ENCODE measurements around the gene MAN1C1. TPM values are rescaled to one million over a fixed set of nuclear protein-coding genes. Genes with fewer than 3 reads are reported as not detected.
A peak's percentile ranks its signal among the peaks of the same experiment; 100 is the strongest.

Gene MAN1C1
- total and polyA plus RNA-seq, 4 donors, result 4.6 to 14.7 (median 13.1) TPM

- DNase-seq (peak; percentile 64 to 72 (median 67)), ATAC-seq (ENCODE audit: insufficient read depth, low FRiP score) (no peak)
- Histone ChIP-seq H3K4me3 (no peak overlapping the region), H3K27ac (ENCODE audit: low read depth in 1 of 2, low read length in 1 of 2) (no peak overlapping the region), H3K9ac (ENCODE audit: insufficient read depth in 1 of 2, low read length in 2 of 2) (no peak overlapping the region), H3K4me1 (ENCODE audit: control insufficient read depth in 5 of 5, insufficient read depth in 5 of 5, low read length in 5 of 5) (peaks cover 0 to 44% (median 6%) of the 10 kb centered on the region in 5 donors), H3K27me3 (ENCODE audit: control insufficient read depth in 3 of 3, insufficient read depth in 3 of 3, low read length in 2 of 3) (no peaks in the 10 kb centered on the region), H3K9me3 (ENCODE audit: control insufficient read depth in 4 of 4, insufficient read depth in 3 of 4, low read length in 3 of 4) (no peaks in the 10 kb centered on the region), H3K36me3 (ENCODE audit: control insufficient read depth in 4 of 4, insufficient read depth in 4 of 4, low read length in 4 of 4) (no peaks in the 10 kb centered on the region)
- 50 to 60% methylated on average over 6 of the region's 6 CpGs for WGBS, 2 donors
- no peak for TF ChIP-seq CTCF (IDR thresholded peaks at IDR 0.05; ENCODE audit: control extremely low read depth, extremely low read depth)
Measured at GRCh38 chr1:25580927-25581326, 35.7 kb upstream of the MAN1C1 start.

- H3K9ac ChIP-seq (ENCODE audit: insufficient read depth in 1 of 2, low read length in 2 of 2), result no peak overlapping the region
- 80 to 82% methylated on average over 5 of the region's 5 CpGs for WGBS, 2 donors
- no peak for ATAC-seq (ENCODE audit: insufficient read depth, low FRiP score)
Measured at GRCh38 chr1:25581764-25582163, 34.8 kb upstream of the MAN1C1 start.

GRCh38 chr1:25583519-25584370 lies 32.8 kb upstream of the MAN1C1 start:
- 87 to 89% methylated on average over 14 of the region's 14 CpGs for WGBS, 2 donors
- DNase-seq, result no peak
- Histone ChIP-seq H3K9me3 (ENCODE audit: control insufficient read depth in 4 of 4, insufficient read depth in 3 of 4, low read length in 3 of 4) (no peaks in the 10 kb centered on the region), H3K4me1 (ENCODE audit: control insufficient read depth in 5 of 5, insufficient read depth in 5 of 5, low read length in 5 of 5) (peaks cover 0 to 32% (median 8%) of the 10 kb centered on the region in 5 donors), H3K9ac (ENCODE audit: insufficient read depth in 1 of 2, low read length in 2 of 2) (no peak overlapping the region), H3K36me3 (ENCODE audit: control insufficient read depth in 4 of 4, insufficient read depth in 4 of 4, low read length in 4 of 4) (no peaks in the 10 kb centered on the region), H3K27ac (ENCODE audit: low read depth in 1 of 2, low read length in 1 of 2) (no peak overlapping the region), H3K27me3 (ENCODE audit: control insufficient read depth in 3 of 3, insufficient read depth in 3 of 3, low read length in 2 of 3) (no peaks in the 10 kb centered on the region), H3K4me3 (no peak overlapping the region)
- no peak for TF ChIP-seq CTCF (IDR thresholded peaks at IDR 0.05; ENCODE audit: control extremely low read depth, extremely low read depth)
- no peak for ATAC-seq (ENCODE audit: insufficient read depth, low FRiP score)

More at GRCh38 chr1:25581764-25582163, 34.8 kb upstream of the MAN1C1 start:
- H3K27ac ChIP-seq (ENCODE audit: low read depth in 1 of 2, low read length in 1 of 2), result no peak overlapping the region
- H3K4me3 ChIP-seq, result no peak overlapping the region
- TF ChIP-seq CTCF (IDR thresholded peaks at IDR 0.05; ENCODE audit: control extremely low read depth, extremely low read depth), result no peak
- H3K9me3 ChIP-seq (ENCODE audit: control insufficient read depth in 4 of 4, insufficient read depth in 3 of 4, low read length in 3 of 4), result no peaks in the 10 kb centered on the region
- no peaks in the 10 kb centered on the region for H3K27me3 ChIP-seq (ENCODE audit: control insufficient read depth in 3 of 3, insufficient read depth in 3 of 3, low read length in 2 of 3)
- peaks cover 0 to 44% (median 6%) of the 10 kb centered on the region in 5 donors for H3K4me1 ChIP-seq (ENCODE audit: control insufficient read depth in 5 of 5, insufficient read depth in 5 of 5, low read length in 5 of 5)
- no peaks in the 10 kb centered on the region for H3K36me3 ChIP-seq (ENCODE audit: control insufficient read depth in 4 of 4, insufficient read depth in 4 of 4, low read length in 4 of 4)
- DNase-seq, result peak; percentile 45 to 55 (median 49)
